Trophoblast cell (in vitro differentiated cells and primary cell): Measurements from ENCODE around the gene PDE10A.

ENCODE experiments used
- DNase-seq, 2 donors: peaks; one replicate each; pipeline ENCODE4 v3.0.0-alpha.2; 2016
- H2AFZ ChIP-seq: 2 replicates; pipeline ENCODE4 v1.6.1; 2013; ENCODE audit warnings: low read length, moderate library complexity, mild to moderate bottlenecking; ENCODE audit not compliant: insufficient read depth, poor library complexity
- H2AK5ac ChIP-seq: 2 replicates; pipeline ENCODE4 v1.6.1; 2013; ENCODE audit warnings: mild to moderate bottlenecking, low read length
- H2BK120ac ChIP-seq: 2 replicates; pipeline ENCODE4 v1.6.1; 2013; ENCODE audit warnings: low read length, mild to moderate bottlenecking, moderate library complexity; ENCODE audit not compliant: insufficient read depth, poor library complexity
- H2BK12ac ChIP-seq: 2 replicates; pipeline ENCODE4 v1.6.1; 2013; ENCODE audit warnings: mild to moderate bottlenecking, low read length, moderate library complexity
- H2BK5ac ChIP-seq: 2 replicates; pipeline ENCODE4 v1.6.1; 2013; ENCODE audit warnings: low read length, low read depth, moderate library complexity, mild to moderate bottlenecking; ENCODE audit not compliant: poor library complexity
- H3K14ac ChIP-seq: 2 replicates; pipeline ENCODE4 v1.6.1; 2013; ENCODE audit warnings: mild to moderate bottlenecking, low read length
- H3K18ac ChIP-seq: 2 replicates; pipeline ENCODE4 v1.6.1; 2013; ENCODE audit warnings: mild to moderate bottlenecking, low read length
- H3K23ac ChIP-seq: 2 replicates; pipeline ENCODE4 v1.6.1; 2013; ENCODE audit warnings: low read length
- H3K27ac ChIP-seq: 2 replicates; pipeline ENCODE4 v1.5.1; 2013; ENCODE audit warnings: low read depth, mild to moderate bottlenecking, inconsistent platforms, low read length, moderate library complexity
- H3K27me3 ChIP-seq: 2 replicates; pipeline ENCODE4 v1.6.1; 2013; ENCODE audit warnings: inconsistent platforms, mild to moderate bottlenecking, low read length, moderate library complexity; ENCODE audit not compliant: insufficient read depth
- H3K36me3 ChIP-seq, 2 experiments: 1 replicate in 1 of 2; 2 replicates in 1 of 2; pipeline ENCODE4 v1.6.1; 2013; ENCODE audit warnings: low read length in 2 of 2, mild to moderate bottlenecking in 2 of 2, moderate library complexity in 1 of 2; ENCODE audit not compliant: insufficient read depth in 2 of 2, control insufficient read depth in 1 of 2
- H3K4ac ChIP-seq: 2 replicates; pipeline ENCODE4 v1.6.1; 2013; ENCODE audit warnings: low read depth, mild to moderate bottlenecking, low read length, moderate library complexity
- H3K4me1 ChIP-seq, 2 experiments: 1 replicate in 1 of 2; 2 replicates in 1 of 2; pipeline ENCODE4 v1.6.1; 2013; ENCODE audit warnings: low read length in 2 of 2, mild to moderate bottlenecking in 2 of 2, moderate library complexity in 1 of 2; ENCODE audit not compliant: insufficient read depth in 2 of 2, control insufficient read depth in 1 of 2
- H3K4me2 ChIP-seq: 2 replicates; pipeline ENCODE4 v1.6.1; 2013; ENCODE audit warnings: inconsistent platforms, mild to moderate bottlenecking, low read length, moderate library complexity
- H3K4me3 ChIP-seq: 2 replicates; pipeline ENCODE4 v1.5.1; 2013; ENCODE audit warnings: mild to moderate bottlenecking, low read depth, low read length, inconsistent platforms
- H3K79me1 ChIP-seq: one replicate; pipeline ENCODE4 v1.6.1; 2013; ENCODE audit warnings: low read length
- H3K79me2 ChIP-seq: 2 replicates; pipeline ENCODE4 v1.6.1; 2013; ENCODE audit warnings: low read length, mild to moderate bottlenecking; ENCODE audit not compliant: control insufficient read depth, insufficient read depth, poor library complexity
- H3K9ac ChIP-seq: 2 replicates; pipeline ENCODE4 v1.6.1; 2013; ENCODE audit warnings: mild to moderate bottlenecking, low read length
- H3K9me3 ChIP-seq: 2 replicates; pipeline ENCODE4 v1.6.1; 2013; ENCODE audit warnings: low read depth, mild to moderate bottlenecking, control low read depth, inconsistent platforms, low read length; ENCODE audit not compliant: insufficient read depth
- H4K12ac ChIP-seq: 2 replicates; pipeline ENCODE4 v1.6.1; 2013; ENCODE audit warnings: low read depth, mild to moderate bottlenecking, low read length, moderate library complexity
- H4K8ac ChIP-seq: 2 replicates; pipeline ENCODE4 v1.6.1; 2013; ENCODE audit warnings: low read depth, mild to moderate bottlenecking, low read length, moderate library complexity
- H4K91ac ChIP-seq: one replicate; pipeline ENCODE4 v1.6.1; 2013; ENCODE audit warnings: low read depth, mild to moderate bottlenecking, low read length, moderate library complexity
- WGBS: extraction: QIAGEN DNeasy Blood & Tissue Kit; methylation state at CpG from one replicate; pipeline ENCODE4 v1.1.7; 2013; ENCODE audit warnings: missing lambda C conversion rate; ENCODE audit not compliant: insufficient read length, insufficient coverage; ENCODE audit errors: extremely low coverage; 5-methylcytosine and 5-hydroxymethylcytosine counted together

Gene PDE10A

DNA sequence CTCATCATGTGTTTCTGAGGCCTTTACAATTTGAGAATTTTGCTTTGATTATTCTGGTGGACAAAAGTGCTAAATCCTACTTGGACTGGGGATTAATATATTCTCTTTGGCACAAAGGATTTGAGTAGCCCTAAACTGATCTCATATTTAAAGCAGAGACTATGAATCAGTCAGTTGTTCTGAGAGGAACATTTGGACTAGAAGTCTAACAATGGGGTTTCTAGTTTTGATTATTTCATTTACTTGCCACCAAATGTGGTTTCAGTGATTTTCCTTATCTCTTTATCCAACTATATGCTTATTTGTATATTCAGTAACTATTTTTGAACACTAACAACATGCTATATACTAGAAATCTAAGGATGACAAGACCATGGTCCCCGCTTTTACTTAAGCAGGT is 81.4 kb downstream of the PDE10A start:
- Histone ChIP-seq H4K12ac (no peak overlapping the region), H3K9me3 (peaks cover 2% of the 10 kb centered on the region), H2AK5ac (no peak overlapping the region), H4K91ac (no peak overlapping the region), H3K79me1 (peaks cover 5% of the 10 kb centered on the region), H4K8ac (no peak overlapping the region), H2BK5ac (no peak overlapping the region), H3K18ac (no peak overlapping the region), H3K4me2 (no peak overlapping the region), H3K27ac (no peak overlapping the region), H3K4me3 (no peak overlapping the region), H3K14ac (no peak overlapping the region), H2BK12ac (no peak overlapping the region), H2BK120ac (no peak overlapping the region), H3K36me3 (peaks cover 0 to 2% of the 10 kb centered on the region in 2 experiments), H3K23ac (no peak overlapping the region), H3K4me1 (peaks cover 10 to 13% of the 10 kb centered on the region in 2 experiments), H3K27me3 (no peaks in the 10 kb centered on the region), H2AFZ (no peak overlapping the region), H3K4ac (no peak overlapping the region), H3K79me2 (no peaks in the 10 kb centered on the region), H3K9ac (no peak overlapping the region)
- no CpG with 5 or more reads among the region's 1 CpG for WGBS
- DNase-seq = no peak

DNA sequence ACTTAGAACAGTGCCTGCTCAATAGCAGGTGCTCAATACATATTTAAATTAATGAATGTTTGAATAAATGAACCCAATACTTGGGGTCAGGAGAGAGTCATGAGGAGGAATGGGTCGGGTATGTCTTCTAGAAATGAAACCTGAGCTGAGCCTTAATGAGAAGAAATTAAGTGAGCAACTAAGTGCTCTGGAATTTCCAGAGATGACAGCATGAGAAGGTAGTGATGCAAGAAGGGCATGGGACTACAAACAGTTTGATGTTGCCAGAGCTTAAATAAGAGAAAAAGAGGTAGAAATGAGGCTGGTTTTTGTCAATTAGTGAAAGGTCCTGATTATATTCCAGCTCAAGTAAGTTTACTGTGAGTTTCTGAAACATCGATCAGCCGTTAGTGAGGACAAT is 82.9 kb downstream of the PDE10A start:
- Histone ChIP-seq H3K4me2 (no peak overlapping the region), H2AK5ac (no peak overlapping the region), H2BK5ac (no peak overlapping the region), H3K27ac (no peak overlapping the region), H3K79me1 (peaks cover 5% of the 10 kb centered on the region), H3K23ac (no peak overlapping the region), H3K9ac (no peak overlapping the region), H3K36me3 (peaks cover 0 to 2% of the 10 kb centered on the region in 2 experiments), H4K12ac (no peak overlapping the region), H3K18ac (no peak overlapping the region), H2BK120ac (no peak overlapping the region), H3K79me2 (no peaks in the 10 kb centered on the region), H3K9me3 (no peaks in the 10 kb centered on the region), H3K27me3 (no peaks in the 10 kb centered on the region), H3K4me1 (peaks cover 10 to 14% of the 10 kb centered on the region in 2 experiments), H4K91ac (no peak overlapping the region), H3K4ac (no peak overlapping the region), H3K14ac (no peak overlapping the region), H2AFZ (no peak overlapping the region), H2BK12ac (no peak overlapping the region), H4K8ac (no peak overlapping the region), H3K4me3 (no peak overlapping the region)
- no CpG with 5 or more reads among the region's 3 CpGs for WGBS
- peak in 1 of 2 donors; percentile 69 for DNase-seq

DNA sequence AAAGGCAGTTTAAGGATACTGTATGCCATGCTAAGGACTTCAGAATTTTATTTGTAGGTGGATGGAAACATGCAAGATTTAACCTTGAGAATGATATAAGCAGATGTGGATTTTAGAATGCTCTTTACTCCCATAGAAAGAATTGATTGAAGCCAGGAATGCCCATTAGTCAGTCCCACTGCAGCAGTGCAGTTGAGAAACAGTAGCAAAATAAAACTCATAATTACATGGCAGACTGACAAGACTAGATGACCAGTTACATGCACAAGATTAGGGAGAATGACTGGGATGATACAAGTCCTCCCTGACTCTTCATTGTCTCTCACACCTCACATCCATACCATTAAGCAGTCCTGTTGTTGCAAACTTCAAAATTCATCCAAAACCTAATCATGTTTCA is 83.9 kb downstream of the PDE10A start:
- no peaks in the 10 kb centered on the region for H3K9me3 ChIP-seq
- H3K4me2 ChIP-seq = no peak overlapping the region
- no peak overlapping the region for H2BK12ac ChIP-seq
- no peak for DNase-seq
- H3K4ac ChIP-seq = no peak overlapping the region
- no peak overlapping the region for H2BK5ac ChIP-seq
- H3K36me3 ChIP-seq = peaks cover 0 to 2% of the 10 kb centered on the region in 2 experiments
- H3K14ac ChIP-seq = no peak overlapping the region
- no peaks in the 10 kb centered on the region for H3K79me2 ChIP-seq
- H4K91ac ChIP-seq = no peak overlapping the region
- H3K9ac ChIP-seq = no peak overlapping the region
- H3K79me1 ChIP-seq = peaks cover 5% of the 10 kb centered on the region
- no peak overlapping the region for H3K18ac ChIP-seq
- no peak overlapping the region for H2BK120ac ChIP-seq
- peaks cover 7 to 12% of the 10 kb centered on the region in 2 experiments for H3K4me1 ChIP-seq
- H3K23ac ChIP-seq = no peak overlapping the region
- H2AFZ ChIP-seq = no peak overlapping the region
- H3K4me3 ChIP-seq = no peak overlapping the region
- H4K12ac ChIP-seq = no peak overlapping the region
- no peak overlapping the region for H2AK5ac ChIP-seq
- no peak overlapping the region for H3K27ac ChIP-seq
- H3K27me3 ChIP-seq = no peaks in the 10 kb centered on the region
- no peak overlapping the region for H4K8ac ChIP-seq

DNA sequence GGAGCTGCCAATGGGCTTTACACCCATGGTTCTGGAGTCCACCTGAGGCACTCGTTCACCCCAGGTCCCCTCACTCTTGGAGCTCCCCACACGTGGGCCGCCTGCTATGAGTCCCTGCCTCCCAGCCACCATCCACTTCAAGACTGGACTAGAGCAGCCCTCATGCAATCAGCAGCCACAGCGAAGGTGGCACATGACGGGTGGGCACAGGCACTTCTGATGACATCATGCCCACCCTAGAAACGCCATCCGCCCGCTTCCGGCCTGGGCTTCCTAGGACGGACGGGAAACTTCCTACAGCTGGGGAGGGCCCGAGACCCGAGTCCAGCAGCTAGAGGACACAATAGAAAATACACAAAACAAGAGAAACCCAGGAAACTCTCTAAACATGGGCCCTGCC is 85.5 kb downstream of the PDE10A start:
- no peak overlapping the region for H2AFZ ChIP-seq
- no peak overlapping the region for H2BK120ac ChIP-seq
- DNase-seq = no peak
- H3K4me1 ChIP-seq = peaks cover 3 to 7% of the 10 kb centered on the region in 2 experiments
- no peak overlapping the region for H3K9ac ChIP-seq
- no peak overlapping the region for H3K4me3 ChIP-seq
- no peak overlapping the region for H4K12ac ChIP-seq
- H2BK5ac ChIP-seq = no peak overlapping the region
- H2AK5ac ChIP-seq = no peak overlapping the region
- H2BK12ac ChIP-seq = no peak overlapping the region
- H3K9me3 ChIP-seq = no peaks in the 10 kb centered on the region
- H3K23ac ChIP-seq = no peak overlapping the region
- no peaks in the 10 kb centered on the region for H3K27me3 ChIP-seq
- H3K79me2 ChIP-seq = no peaks in the 10 kb centered on the region
- H3K36me3 ChIP-seq = peaks cover 0 to 2% of the 10 kb centered on the region in 2 experiments
- no CpG with 5 or more reads among the region's 13 CpGs for WGBS
- H3K79me1 ChIP-seq = no peaks in the 10 kb centered on the region
- no peak overlapping the region for H4K8ac ChIP-seq
- no peak overlapping the region for H3K27ac ChIP-seq
- H3K18ac ChIP-seq = no peak overlapping the region
- no peak overlapping the region for H3K14ac ChIP-seq
- no peak overlapping the region for H4K91ac ChIP-seq
- no peak overlapping the region for H3K4me2 ChIP-seq
- H3K4ac ChIP-seq = no peak overlapping the region
